ENCODE data around the gene CTNND2. TPM values are rescaled to one million over a fixed set of nuclear protein-coding genes. Genes with fewer than 3 reads are reported as not detected.

Gene CTNND2
- total and polyA plus RNA-seq, 4 donors: 0.30 to 2.2 (median 0.71) TPM

DNA sequence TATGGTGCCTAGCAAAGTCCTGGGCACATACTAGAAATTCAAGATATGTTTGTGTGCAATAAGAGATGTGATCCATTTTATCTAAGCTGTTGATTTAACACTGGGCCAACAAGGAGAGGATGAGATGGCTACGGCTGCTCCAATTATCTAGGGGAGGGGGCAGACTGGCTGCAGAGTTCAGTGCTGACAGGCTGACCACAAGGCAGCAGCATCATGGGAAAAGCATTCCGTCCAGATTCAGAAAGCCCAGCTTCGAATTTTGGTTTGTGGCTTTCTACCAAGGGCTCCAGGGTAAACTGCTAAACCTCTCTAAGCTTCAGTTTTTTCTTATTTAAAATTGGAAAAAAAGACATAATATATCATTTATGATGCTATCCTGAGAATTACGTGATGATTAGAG, 758.1 kb downstream of the CTNND2 start:
- 76 to 84% methylated on average over 4 of the region's 4 CpGs for WGBS, 2 donors
- ATAC-seq (ENCODE audit: insufficient read depth, low FRiP score): no peak
- DNase-seq: no peak
- TF ChIP-seq, protein P1, sequence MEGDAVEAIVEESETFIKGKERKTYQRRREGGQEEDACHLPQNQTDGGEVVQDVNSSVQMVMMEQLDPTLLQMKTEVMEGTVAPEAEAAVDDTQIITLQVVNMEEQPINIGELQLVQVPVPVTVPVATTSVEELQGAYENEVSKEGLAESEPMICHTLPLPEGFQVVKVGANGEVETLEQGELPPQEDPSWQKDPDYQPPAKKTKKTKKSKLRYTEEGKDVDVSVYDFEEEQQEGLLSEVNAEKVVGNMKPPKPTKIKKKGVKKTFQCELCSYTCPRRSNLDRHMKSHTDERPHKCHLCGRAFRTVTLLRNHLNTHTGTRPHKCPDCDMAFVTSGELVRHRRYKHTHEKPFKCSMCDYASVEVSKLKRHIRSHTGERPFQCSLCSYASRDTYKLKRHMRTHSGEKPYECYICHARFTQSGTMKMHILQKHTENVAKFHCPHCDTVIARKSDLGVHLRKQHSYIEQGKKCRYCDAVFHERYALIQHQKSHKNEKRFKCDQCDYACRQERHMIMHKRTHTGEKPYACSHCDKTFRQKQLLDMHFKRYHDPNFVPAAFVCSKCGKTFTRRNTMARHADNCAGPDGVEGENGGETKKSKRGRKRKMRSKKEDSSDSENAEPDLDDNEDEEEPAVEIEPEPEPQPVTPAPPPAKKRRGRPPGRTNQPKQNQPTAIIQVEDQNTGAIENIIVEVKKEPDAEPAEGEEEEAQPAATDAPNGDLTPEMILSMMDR (IDR thresholded peaks at IDR 0.05; ENCODE audit: control extremely low read depth, extremely low read depth): no peak
- peaks cover 0 to 3% (median 0%) of the 10 kb centered on the region in 4 donors for H3K9me3 ChIP-seq (ENCODE audit: control insufficient read depth in 4 of 4, insufficient read depth in 3 of 4, low read length in 3 of 4)
- no peaks in the 10 kb centered on the region for H3K4me1 ChIP-seq (ENCODE audit: control insufficient read depth in 5 of 5, insufficient read depth in 5 of 5, low read length in 5 of 5)
- no peak overlapping the region for H3K9ac ChIP-seq (ENCODE audit: insufficient read depth in 1 of 2, low read length in 2 of 2)
- H3K27me3 ChIP-seq (ENCODE audit: control insufficient read depth in 3 of 3, insufficient read depth in 3 of 3, low read length in 2 of 3): no peaks in the 10 kb centered on the region
- no peaks in the 10 kb centered on the region for H3K36me3 ChIP-seq (ENCODE audit: control insufficient read depth in 4 of 4, insufficient read depth in 4 of 4, low read length in 4 of 4)
- H3K4me3 ChIP-seq: no peak overlapping the region
- H3K27ac ChIP-seq (ENCODE audit: low read depth in 1 of 2, low read length in 1 of 2): no peak overlapping the region

DNA sequence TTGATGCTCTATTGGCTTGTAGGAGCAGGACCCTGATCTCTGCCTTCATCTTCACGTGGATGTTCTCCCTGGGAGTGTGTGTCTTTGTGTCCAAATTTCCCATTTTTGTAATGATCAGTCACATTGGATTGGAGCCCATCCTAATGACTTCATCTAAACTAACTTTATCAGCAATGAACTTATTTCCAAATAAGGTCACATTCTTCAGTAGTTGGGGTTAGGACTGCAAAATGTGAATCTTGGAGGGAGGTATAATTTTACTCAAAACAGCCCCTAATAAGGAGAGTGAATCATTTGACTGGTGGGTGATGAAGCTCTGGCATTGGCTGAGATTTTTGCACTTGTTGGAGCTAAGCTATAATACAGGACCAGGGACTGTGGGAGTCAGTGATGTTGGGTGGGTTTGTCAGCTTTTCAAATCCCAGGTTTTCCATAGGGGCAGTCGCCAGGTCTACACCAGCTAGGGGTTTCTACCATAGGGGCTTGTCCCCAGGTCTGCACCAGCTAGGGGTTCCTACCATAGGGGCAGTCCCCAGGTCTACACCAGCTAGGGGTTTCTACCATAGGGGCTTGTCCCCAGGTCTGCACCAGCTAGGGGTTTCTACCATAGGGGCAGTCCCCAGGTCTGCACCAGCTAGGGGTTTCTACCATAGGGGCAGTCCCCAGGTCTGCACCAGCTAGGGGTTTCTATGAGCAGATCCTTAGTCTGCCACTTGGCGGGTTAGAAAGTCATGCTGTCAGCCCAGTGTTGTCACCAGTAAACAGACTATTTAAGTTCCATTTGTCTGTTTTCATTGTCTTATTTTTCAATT, 760.6 kb downstream of the CTNND2 start:
- DNase-seq: no peak
- WGBS, 2 donors: 65 to 89% methylated on average over 2 to 3 of the region's 3 CpGs
- Histone ChIP-seq H3K9ac (ENCODE audit: insufficient read depth in 1 of 2, low read length in 2 of 2) (no peak overlapping the region), H3K36me3 (ENCODE audit: control insufficient read depth in 4 of 4, insufficient read depth in 4 of 4, low read length in 4 of 4) (no peaks in the 10 kb centered on the region), H3K4me3 (no peak overlapping the region), H3K27me3 (ENCODE audit: control insufficient read depth in 3 of 3, insufficient read depth in 3 of 3, low read length in 2 of 3) (no peaks in the 10 kb centered on the region), H3K9me3 (ENCODE audit: control insufficient read depth in 4 of 4, insufficient read depth in 3 of 4, low read length in 3 of 4) (peaks cover 0 to 4% (median 0%) of the 10 kb centered on the region in 4 donors), H3K27ac (ENCODE audit: low read depth in 1 of 2, low read length in 1 of 2) (no peak overlapping the region), H3K4me1 (ENCODE audit: control insufficient read depth in 5 of 5, insufficient read depth in 5 of 5, low read length in 5 of 5) (no peaks in the 10 kb centered on the region)
- TF ChIP-seq, protein P1 (IDR thresholded peaks at IDR 0.05; ENCODE audit: control extremely low read depth, extremely low read depth): no peak
- ATAC-seq (ENCODE audit: insufficient read depth, low FRiP score): no peak

DNA sequence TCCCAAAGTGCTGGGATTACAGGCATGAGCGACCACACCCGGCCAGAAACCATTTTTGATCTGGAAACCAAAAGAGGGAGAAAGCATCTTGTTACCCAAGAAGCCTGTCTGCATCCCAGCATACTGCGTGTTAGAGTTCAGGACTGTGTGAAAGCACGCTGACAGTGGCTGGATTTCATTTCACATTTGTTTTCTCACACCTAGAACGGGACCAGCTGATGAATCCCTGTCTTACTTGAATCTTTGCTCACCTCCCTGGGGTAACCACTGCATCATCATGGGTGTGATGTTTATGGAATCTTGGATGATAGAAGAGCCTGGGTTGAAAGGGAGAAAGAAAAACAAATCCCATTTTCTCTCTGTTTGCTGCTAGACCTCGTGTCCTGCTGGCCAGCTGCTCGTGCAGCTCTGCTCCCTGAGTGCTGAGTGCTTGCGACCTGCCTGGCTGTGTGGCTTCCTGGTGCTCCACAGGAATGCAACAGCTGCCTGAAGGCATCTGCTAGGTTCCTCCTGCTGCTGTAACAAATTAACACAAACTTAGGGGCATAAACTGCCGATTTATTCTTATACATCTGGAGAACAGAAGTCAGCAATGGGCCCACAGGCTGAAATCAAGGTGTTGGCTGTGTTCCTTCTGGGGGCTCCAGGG, 764.9 kb downstream of the CTNND2 start:
- no peak for DNase-seq
- no peak for ATAC-seq (ENCODE audit: insufficient read depth, low FRiP score)
- Histone ChIP-seq H3K27me3 (ENCODE audit: control insufficient read depth in 3 of 3, insufficient read depth in 3 of 3, low read length in 2 of 3) (no peaks in the 10 kb centered on the region), H3K27ac (ENCODE audit: low read depth in 1 of 2, low read length in 1 of 2) (no peak overlapping the region), H3K4me1 (ENCODE audit: control insufficient read depth in 5 of 5, insufficient read depth in 5 of 5, low read length in 5 of 5) (no peaks in the 10 kb centered on the region), H3K9me3 (ENCODE audit: control insufficient read depth in 4 of 4, insufficient read depth in 3 of 4, low read length in 3 of 4) (peaks cover 0 to 2% (median 0%) of the 10 kb centered on the region in 4 donors), H3K36me3 (ENCODE audit: control insufficient read depth in 4 of 4, insufficient read depth in 4 of 4, low read length in 4 of 4) (no peaks in the 10 kb centered on the region), H3K9ac (ENCODE audit: insufficient read depth in 1 of 2, low read length in 2 of 2) (no peak overlapping the region), H3K4me3 (no peak overlapping the region)
- TF ChIP-seq, protein P1 (IDR thresholded peaks at IDR 0.05; ENCODE audit: control extremely low read depth, extremely low read depth): no peak
- 61 to 62% methylated on average over 9 of the region's 9 CpGs for WGBS, 2 donors
